HL-60 (cell line): ENCODE results near the gene MAD2L2.

ENCODE experiments used
- DNase-seq, 2 experiments: peaks; one replicate each; pipeline ENCODE4 v3.0.0-alpha.2; 2010 to 2020; ENCODE audit warnings: low read depth in 1 of 2, low spot score in 1 of 2
- H3K27ac ChIP-seq: fragments of 250-450 bp; sonication (Bioruptor Pico); replicated peaks from 2 replicates; pipeline ENCODE4 v1.5.1; 2020; ENCODE audit warnings: mild to moderate bottlenecking, moderate library complexity
- H3K27me3 ChIP-seq: fragments of 250-450 bp; sonication (Bioruptor Pico); 2 replicates; pipeline ENCODE4 v1.5.1; 2021; ENCODE audit warnings: mild to moderate bottlenecking, moderate library complexity; ENCODE audit not compliant: insufficient read depth, poor library complexity, severe bottlenecking
- H3K4me3 ChIP-seq: replicated peaks from 2 replicates; pipeline ENCODE4 v1.5.1; 2011; ENCODE audit warnings: mild to moderate bottlenecking, control low read depth, low read length; ENCODE audit not compliant: insufficient read depth
- CTCF ChIP-seq: IDR thresholded peaks from one replicate; pipeline ENCODE4 v1.5.1; 2011; ENCODE audit warnings: low read length, control low read depth, inconsistent platforms; ENCODE audit not compliant: insufficient read depth
- GABPA ChIP-seq: IDR thresholded peaks from 2 replicates; pipeline ENCODE4 v1.6.1; 2012; ENCODE audit warnings: low read depth
- POLR2AphosphoS5 ChIP-seq: IDR thresholded peaks from 2 replicates; pipeline ENCODE4 v1.6.1; 2012; ENCODE audit warnings: low read depth
- SPI1 ChIP-seq: IDR thresholded peaks from 2 replicates; pipeline ENCODE4 v1.6.1; 2012; ENCODE audit warnings: low read depth, mild to moderate bottlenecking, borderline replicate concordance
- TF ChIP-seq, protein P1 (sequence below): IDR thresholded peaks from 2 replicates; pipeline ENCODE4 v1.6.1; 2012; ENCODE audit warnings: low read depth; ENCODE audit not compliant: insufficient replicate concordance

Gene MAD2L2

GRCh38 chr1:11675325-11675724 is 5.6 kb downstream of the MAD2L2 start:
- TF ChIP-seq POLR2AphosphoS5 (no peak), CTCF (no peak), GABPA (no peak), SPI1 (no peak)
- TF ChIP-seq, protein P1, sequence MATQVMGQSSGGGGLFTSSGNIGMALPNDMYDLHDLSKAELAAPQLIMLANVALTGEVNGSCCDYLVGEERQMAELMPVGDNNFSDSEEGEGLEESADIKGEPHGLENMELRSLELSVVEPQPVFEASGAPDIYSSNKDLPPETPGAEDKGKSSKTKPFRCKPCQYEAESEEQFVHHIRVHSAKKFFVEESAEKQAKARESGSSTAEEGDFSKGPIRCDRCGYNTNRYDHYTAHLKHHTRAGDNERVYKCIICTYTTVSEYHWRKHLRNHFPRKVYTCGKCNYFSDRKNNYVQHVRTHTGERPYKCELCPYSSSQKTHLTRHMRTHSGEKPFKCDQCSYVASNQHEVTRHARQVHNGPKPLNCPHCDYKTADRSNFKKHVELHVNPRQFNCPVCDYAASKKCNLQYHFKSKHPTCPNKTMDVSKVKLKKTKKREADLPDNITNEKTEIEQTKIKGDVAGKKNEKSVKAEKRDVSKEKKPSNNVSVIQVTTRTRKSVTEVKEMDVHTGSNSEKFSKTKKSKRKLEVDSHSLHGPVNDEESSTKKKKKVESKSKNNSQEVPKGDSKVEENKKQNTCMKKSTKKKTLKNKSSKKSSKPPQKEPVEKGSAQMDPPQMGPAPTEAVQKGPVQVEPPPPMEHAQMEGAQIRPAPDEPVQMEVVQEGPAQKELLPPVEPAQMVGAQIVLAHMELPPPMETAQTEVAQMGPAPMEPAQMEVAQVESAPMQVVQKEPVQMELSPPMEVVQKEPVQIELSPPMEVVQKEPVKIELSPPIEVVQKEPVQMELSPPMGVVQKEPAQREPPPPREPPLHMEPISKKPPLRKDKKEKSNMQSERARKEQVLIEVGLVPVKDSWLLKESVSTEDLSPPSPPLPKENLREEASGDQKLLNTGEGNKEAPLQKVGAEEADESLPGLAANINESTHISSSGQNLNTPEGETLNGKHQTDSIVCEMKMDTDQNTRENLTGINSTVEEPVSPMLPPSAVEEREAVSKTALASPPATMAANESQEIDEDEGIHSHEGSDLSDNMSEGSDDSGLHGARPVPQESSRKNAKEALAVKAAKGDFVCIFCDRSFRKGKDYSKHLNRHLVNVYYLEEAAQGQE, result no peak
- H3K27me3 ChIP-seq, result no peaks in the 10 kb centered on the region

GRCh38 chr1:11674488-11674887 is 6.5 kb downstream of the MAD2L2 start:
- H3K27me3 ChIP-seq, result no peaks in the 10 kb centered on the region
- no peak for TF ChIP-seq GABPA
- no peak for TF ChIP-seq CTCF
- TF ChIP-seq, protein P1, result no peak
- no peak for DNase-seq
- H3K27ac ChIP-seq, result no peak overlapping the region
- H3K4me3 ChIP-seq, result no peak overlapping the region

More at GRCh38 chr1:11675325-11675724, 5.6 kb downstream of the MAD2L2 start:
- DNase-seq, result no peak
- H3K27ac ChIP-seq, result no peak overlapping the region
- H3K4me3 ChIP-seq, result no peak overlapping the region

DNA sequence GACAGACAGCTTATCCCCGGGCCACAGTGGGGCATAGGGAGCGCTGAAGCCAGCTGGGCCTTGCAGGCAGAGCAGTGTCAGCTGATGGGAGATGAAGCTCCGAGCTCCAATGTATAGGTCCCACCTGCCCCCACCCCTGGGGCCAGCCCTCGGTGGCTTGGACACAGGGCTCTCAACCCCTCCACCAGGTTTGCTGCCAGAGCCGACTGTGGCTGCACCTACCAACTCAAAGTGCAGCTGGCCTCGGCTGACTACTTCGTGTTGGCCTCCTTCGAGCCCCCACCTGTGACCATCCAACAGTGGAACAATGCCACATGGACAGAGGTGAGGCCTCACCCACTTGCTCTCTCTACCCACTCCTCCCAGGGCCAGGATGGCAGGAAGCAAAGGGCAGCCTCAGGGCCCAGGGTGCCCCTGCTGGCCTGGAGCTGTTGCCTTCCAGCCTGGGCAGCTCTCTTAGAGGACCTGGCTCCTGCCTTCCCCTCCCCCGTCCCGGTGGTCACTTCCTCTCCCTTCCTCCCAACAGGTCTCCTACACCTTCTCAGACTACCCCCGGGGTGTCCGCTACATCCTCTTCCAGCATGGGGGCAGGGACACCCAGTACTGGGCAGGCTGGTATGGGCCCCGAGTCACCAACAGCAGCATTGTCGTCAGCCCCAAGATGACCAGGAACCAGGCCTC is 7.7 kb downstream of the MAD2L2 start:
- Histone ChIP-seq H3K27me3 (no peaks in the 10 kb centered on the region), H3K27ac (no peak overlapping the region), H3K4me3 (no peak overlapping the region)
- TF ChIP-seq POLR2AphosphoS5, result no peak
- no peak for TF ChIP-seq GABPA
- TF ChIP-seq, protein P1, result no peak
- no peak for TF ChIP-seq CTCF
- no peak for TF ChIP-seq SPI1
- no peak for DNase-seq
